ENCODE measurements around the gene COL4A3.

The COL4A3 gene

GRCh38 chr2:227349989-227350612 lies 185.7 kb downstream of the COL4A3 start:
- DNase-seq, result no peak

GRCh38 chr2:227351639-227352038 lies 187.2 kb downstream of the COL4A3 start:
- DNase-seq, result no peak

DNA sequence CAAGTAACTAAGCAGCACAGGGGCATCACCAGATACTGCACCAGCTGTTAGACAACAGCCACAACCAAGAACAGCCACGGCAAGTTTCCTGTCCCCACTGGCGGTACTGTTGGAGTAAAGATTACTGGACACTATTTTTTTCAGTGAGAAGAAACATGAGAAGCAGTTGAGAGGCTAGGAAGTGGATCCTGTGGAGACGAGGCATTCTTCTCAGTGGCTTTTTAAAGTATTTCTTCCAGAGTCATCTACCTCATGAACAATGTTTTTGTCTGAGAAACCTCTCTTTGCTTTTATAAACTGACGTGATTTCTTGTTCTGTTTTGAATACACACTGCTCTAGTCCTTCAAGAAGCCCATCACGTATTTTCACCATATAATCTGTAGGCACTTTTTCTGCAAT lies 195.9 kb downstream of the COL4A3 start:
- DNase-seq, result no peak

GRCh38 chr2:227363756-227364155 lies 199.3 kb downstream of the COL4A3 start:
- no peak for DNase-seq

All from cortex of kidney (tissue), 1 donor.